SK-N-SH (cell line): ENCODE data around the gene CNTFR. TPM values are rescaled to one million over a fixed set of nuclear protein-coding genes. Genes with fewer than 3 reads are reported as not detected.

Source experiments
- CTCF ChIA-PET: fragments of 300-600, 350-600 bp; formaldehyde crosslinking; extraction: SDS; loops from one replicate; lab custom pipeline; 2021; lab: Yijun Ruan, JAX
- POLR2A ChIA-PET: fragments of 350-600 bp; sonication (Branson Sonifier 250); formaldehyde crosslinking; extraction: SDS; loops from one replicate; lab custom pipeline; 2020; ENCODE audit warnings: antibody characterized with exemption, inconsistent platforms; lab: Yijun Ruan, JAX
- DNase-seq: peaks from one replicate; pipeline ENCODE4 v3.0.0; 2012
- H2AFZ ChIP-seq: fragments of 200-600 bp; sonication (generic); 2 replicates; pipeline ENCODE4 v1.8.1; 2016; ENCODE audit warnings: antibody characterized with exemption, mild to moderate bottlenecking, low read depth
- H3F3A ChIP-seq: fragments of 200-600 bp; sonication (generic); replicated peaks from 2 replicates; pipeline ENCODE3; 2016; ENCODE audit warnings: antibody characterized with exemption, mild to moderate bottlenecking; ENCODE audit not compliant: insufficient read depth
- H3K27ac ChIP-seq, 2 experiments: fragments of 200-500 bp in 1 of 2; fragments of 200-600 bp in 1 of 2; sonication (Bioruptor generic) in 1 of 2; sonication (generic), shearing (Covaris generic) in 1 of 2; 2 replicates each; pipeline versions ENCODE4 v1.5.1 to v1.6.1; 2014 to 2016; ENCODE audit warnings: low read depth in 2 of 2, inconsistent platforms in 1 of 2, low read length in 1 of 2, mild to moderate bottlenecking in 1 of 2, mixed read lengths in 1 of 2
- H3K27me3 ChIP-seq: fragments of 200-600 bp; sonication (generic), shearing (Covaris generic); 2 replicates; pipeline ENCODE4 v1.6.1; 2016; ENCODE audit warnings: mixed run types; ENCODE audit not compliant: insufficient read depth
- H3K36me3 ChIP-seq, 2 experiments: fragments of 200-500 bp in 1 of 2; fragments of 200-600 bp in 1 of 2; sonication (Bioruptor generic) in 1 of 2; sonication (generic) in 1 of 2; replicated peaks in 1 of 2; 2 replicates each; pipeline versions ENCODE3 to v1.5.1; 2014 to 2016; ENCODE audit warnings: low read length in 1 of 2, mild to moderate bottlenecking in 1 of 2; ENCODE audit not compliant: insufficient read depth in 2 of 2, control insufficient read depth in 1 of 2
- H3K4me1 ChIP-seq, 2 experiments: fragments of 200-500 bp in 1 of 2; fragments of 200-600 bp in 1 of 2; sonication (Bioruptor generic) in 1 of 2; sonication (generic), shearing (Covaris generic) in 1 of 2; 2 replicates each; pipeline versions ENCODE4 v1.5.1 to v1.6.1; 2014 to 2016; ENCODE audit warnings: low read depth in 1 of 2, low read length in 1 of 2, mixed run types in 1 of 2; ENCODE audit not compliant: insufficient read depth in 2 of 2, control insufficient read depth in 1 of 2
- H3K4me2 ChIP-seq: fragments of 200-600 bp; sonication (generic), shearing (Covaris generic); 2 replicates; pipeline ENCODE4 v1.6.1; 2017; ENCODE audit warnings: mixed run types
- H3K4me3 ChIP-seq, 2 experiments: fragments of 200-500 bp in 1 of 2; fragments of 200-600 bp in 1 of 2; sonication (Bioruptor generic) in 1 of 2; sonication (generic), shearing (Covaris generic) in 1 of 2; 2 replicates each; pipeline versions ENCODE4 v1.5.1 to v1.8.1; 2014 to 2016; ENCODE audit warnings: low read depth in 2 of 2, inconsistent platforms in 1 of 2, low read length in 1 of 2, mild to moderate bottlenecking in 1 of 2, mixed read lengths in 1 of 2, moderate library complexity in 1 of 2
- H3K79me2 ChIP-seq: fragments of 200-600 bp; sonication (generic); 2 replicates; pipeline ENCODE4 v1.8.1; 2017; ENCODE audit warnings: mild to moderate bottlenecking; ENCODE audit not compliant: insufficient read depth
- H3K9ac ChIP-seq: fragments of 200-600 bp; sonication (generic); 2 replicates; pipeline ENCODE4 v1.6.1; 2017; ENCODE audit warnings: mixed run types
- H3K9me2 ChIP-seq: fragments of 200-600 bp; sonication (generic); 2 replicates; pipeline ENCODE4 v1.6.1; 2017; ENCODE audit warnings: mixed run types
- H3K9me3 ChIP-seq: fragments of 200-600 bp; sonication (generic); 2 replicates; pipeline ENCODE4 v1.6.1; 2017; ENCODE audit warnings: mixed run types, mild to moderate bottlenecking, moderate library complexity
- H4K20me1 ChIP-seq: fragments of 200-600 bp; sonication (generic); 2 replicates; pipeline ENCODE4 v1.6.1; 2017; ENCODE audit warnings: mild to moderate bottlenecking, mixed run types; ENCODE audit not compliant: insufficient read depth
- CHD2 ChIP-seq: fragments of 150-350 bp; IDR thresholded peaks from 2 replicates; pipeline ENCODE4 v1.6.1; 2018; ENCODE audit warnings: low read length; ENCODE audit not compliant: partially characterized antibody
- EZH2phosphoT487 ChIP-seq: fragments of 200-600 bp; sonication (generic); IDR thresholded peaks from 2 replicates; pipeline ENCODE4 v1.6.1; 2017; ENCODE audit warnings: low read depth, mixed run types, mild to moderate bottlenecking, antibody characterized with exemption, moderate library complexity, borderline replicate concordance
- FOSL2 ChIP-seq: IDR thresholded peaks from 2 replicates; pipeline ENCODE4 v1.4.0; 2012; ENCODE audit warnings: low read depth, mild to moderate bottlenecking, moderate library complexity, borderline replicate concordance
- FOXJ3 ChIP-seq: sonication (generic); formaldehyde crosslinking; IDR thresholded peaks from 2 replicates; pipeline ENCODE4 v1.5.1; 2020; ENCODE audit warnings: mild to moderate bottlenecking, missing genetic modification reagents
- GABPA ChIP-seq: IDR thresholded peaks from 2 replicates; pipeline ENCODE4 v1.4.0; 2012; ENCODE audit warnings: low read depth, mild to moderate bottlenecking
- JUND ChIP-seq: IDR thresholded peaks from 2 replicates; pipeline ENCODE4 v1.4.0; 2012
- NRF1 ChIP-seq: IDR thresholded peaks from 2 replicates; pipeline ENCODE4 v1.6.1; 2012; ENCODE audit warnings: low read depth, mild to moderate bottlenecking, low read length
- RAD21 ChIP-seq: IDR thresholded peaks from 2 replicates; pipeline ENCODE4 v1.6.1; 2012; ENCODE audit warnings: mild to moderate bottlenecking, low read length
- RCOR1 ChIP-seq: fragments of 150-350 bp; IDR thresholded peaks from 2 replicates; pipeline ENCODE4 v1.6.1; 2017; ENCODE audit warnings: antibody characterized with exemption, low read length
- RFX5 ChIP-seq: IDR thresholded peaks from 2 replicates; pipeline ENCODE4 v1.6.1; 2012; ENCODE audit warnings: mild to moderate bottlenecking, improper control_type of control experiment, low read length
- YY1 ChIP-seq: IDR thresholded peaks from 2 replicates; pipeline ENCODE4 v1.4.0; 2012; ENCODE audit warnings: low read depth, mild to moderate bottlenecking
- WGBS: methylation state at CpG from one replicate; pipeline ENCODE4 v1.1.6; 2017; ENCODE audit warnings: low lambda C conversion rate; 5-methylcytosine and 5-hydroxymethylcytosine counted together
- polyA plus RNA-seq, 3 experiments: library from polyadenylated mRNA; depleted of rRNA; stranded (reverse); fragments of >200 nt; gene quantifications; 2 replicates each; pipeline ENCODE4 v1.2.3, GENCODE V29; 2012
- TF ChIP-seq, protein P1 (sequence below): IDR thresholded peaks from 2 replicates; pipeline ENCODE4; 2012
- TF ChIP-seq, protein P2 (sequence below): fragments of 150-350 bp; IDR thresholded peaks from 2 replicates; pipeline ENCODE4 v1.6.1; 2017; ENCODE audit warnings: antibody characterized with exemption, low read length, low read depth, borderline replicate concordance
- TF ChIP-seq, protein P3 (sequence below): IDR thresholded peaks from 2 replicates; pipeline ENCODE4 v1.6.1; 2012; ENCODE audit warnings: mild to moderate bottlenecking, low read depth, low read length, moderate library complexity
- TF ChIP-seq, protein P4 (sequence below): fragments of 200-600 bp; sonication (generic); IDR thresholded peaks from 2 replicates; pipeline ENCODE4 v1.6.1; 2017; ENCODE audit warnings: antibody characterized with exemption, mild to moderate bottlenecking, moderate library complexity
- TF ChIP-seq, protein P5 (sequence below): IDR thresholded peaks from 2 replicates; pipeline ENCODE4 v1.4.0; 2012; ENCODE audit warnings: low read depth

CNTFR gene
- polyA plus RNA-seq, 1 of the 3 experiments (the other 2 are of a cell fraction), result 1.8 TPM

DNA sequence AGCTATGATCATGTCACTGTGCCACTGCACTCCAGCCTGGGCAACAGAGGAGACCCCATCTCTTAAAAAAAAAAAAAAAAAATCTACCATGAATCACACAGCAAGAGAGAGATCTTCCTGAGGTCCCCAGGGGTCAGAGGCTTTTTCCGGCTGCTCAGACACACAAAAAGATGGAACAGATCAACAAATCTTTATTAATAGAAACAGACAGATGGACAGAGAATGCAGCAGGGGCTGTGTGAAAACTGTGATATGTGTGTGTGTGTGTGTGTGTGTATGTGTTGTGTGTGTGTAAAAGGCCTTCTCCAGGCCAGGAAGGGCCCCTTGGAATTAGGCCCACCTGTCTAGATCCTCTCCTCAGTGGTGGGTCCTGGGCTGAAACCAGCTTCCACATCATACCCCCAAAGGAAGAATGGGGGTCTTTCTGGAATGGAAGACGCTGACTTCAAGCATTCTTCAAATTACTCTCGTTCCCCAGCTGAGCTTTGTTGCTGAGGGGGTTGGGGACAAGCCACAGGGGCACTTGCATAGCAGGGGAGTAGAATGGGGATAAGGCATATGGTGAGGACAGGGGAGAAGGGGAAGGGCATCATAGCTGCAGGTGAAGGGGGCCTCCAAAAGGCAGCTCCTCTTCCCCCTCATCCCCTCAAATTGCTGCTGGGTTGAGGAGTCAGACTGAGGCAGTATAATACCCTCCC lies 45.2 kb upstream of the CNTFR start:
- H3K27ac ChIP-seq, result no peak overlapping the region
- no peak overlapping the region for H2AFZ ChIP-seq
- H3K36me3 ChIP-seq, result peaks cover 0 to 5% of the 10 kb centered on the region in 2 experiments
- 87% methylated on average over 3 of the region's 3 CpGs for WGBS
- H3K79me2 ChIP-seq, result peaks cover 22% of the 10 kb centered on the region
- peaks cover 4 to 20% of the 10 kb centered on the region in 2 experiments; a peak in 1 of 4 replicates for H3K4me1 ChIP-seq
- no peaks in the 10 kb centered on the region for H3K9me3 ChIP-seq
- no peak overlapping the region for H3K4me2 ChIP-seq
- no peak for DNase-seq
- ChIA-PET POLR2A (no interaction called here), CTCF (interaction anchor here (0.6 to 12.3 kb wide), 39 partner anchors 10 to 509 kb away, joined by 3 to 256 read pairs (median 4); partner anchors contain the start of genes CCL21, CCL27, CNTFR and DCTN3)
- H3K4me3 ChIP-seq, result no peak overlapping the region
- no peaks in the 10 kb centered on the region for H3K9me2 ChIP-seq
- H3K9ac ChIP-seq, result no peak overlapping the region
- peaks cover 3% of the 10 kb centered on the region; the same call in 1 of the 2 replicates for H3K27me3 ChIP-seq
- H4K20me1 ChIP-seq, result 0 out of 2 replicates have a peak, but pooled peaks cover 3% of the 10 kb centered on the region
- TF ChIP-seq GABPA (no peak), RCOR1 (no peak), RFX5 (no peak), EZH2phosphoT487 (no peak), CHD2 (no peak), JUND (no peak), FOXJ3 (no peak), YY1 (no peak), FOSL2 (no peak), NRF1 (no peak), RAD21 (no peak)
- TF ChIP-seq, protein P1, sequence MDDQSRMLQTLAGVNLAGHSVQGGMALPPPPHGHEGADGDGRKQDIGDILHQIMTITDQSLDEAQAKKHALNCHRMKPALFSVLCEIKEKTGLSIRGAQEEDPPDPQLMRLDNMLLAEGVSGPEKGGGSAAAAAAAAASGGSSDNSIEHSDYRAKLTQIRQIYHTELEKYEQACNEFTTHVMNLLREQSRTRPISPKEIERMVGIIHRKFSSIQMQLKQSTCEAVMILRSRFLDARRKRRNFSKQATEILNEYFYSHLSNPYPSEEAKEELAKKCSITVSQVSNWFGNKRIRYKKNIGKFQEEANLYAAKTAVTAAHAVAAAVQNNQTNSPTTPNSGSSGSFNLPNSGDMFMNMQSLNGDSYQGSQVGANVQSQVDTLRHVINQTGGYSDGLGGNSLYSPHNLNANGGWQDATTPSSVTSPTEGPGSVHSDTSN, result no peak
- TF ChIP-seq, protein P2, sequence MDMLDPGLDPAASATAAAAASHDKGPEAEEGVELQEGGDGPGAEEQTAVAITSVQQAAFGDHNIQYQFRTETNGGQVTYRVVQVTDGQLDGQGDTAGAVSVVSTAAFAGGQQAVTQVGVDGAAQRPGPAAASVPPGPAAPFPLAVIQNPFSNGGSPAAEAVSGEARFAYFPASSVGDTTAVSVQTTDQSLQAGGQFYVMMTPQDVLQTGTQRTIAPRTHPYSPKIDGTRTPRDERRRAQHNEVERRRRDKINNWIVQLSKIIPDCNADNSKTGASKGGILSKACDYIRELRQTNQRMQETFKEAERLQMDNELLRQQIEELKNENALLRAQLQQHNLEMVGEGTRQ, result no peak
- TF ChIP-seq, protein P3, sequence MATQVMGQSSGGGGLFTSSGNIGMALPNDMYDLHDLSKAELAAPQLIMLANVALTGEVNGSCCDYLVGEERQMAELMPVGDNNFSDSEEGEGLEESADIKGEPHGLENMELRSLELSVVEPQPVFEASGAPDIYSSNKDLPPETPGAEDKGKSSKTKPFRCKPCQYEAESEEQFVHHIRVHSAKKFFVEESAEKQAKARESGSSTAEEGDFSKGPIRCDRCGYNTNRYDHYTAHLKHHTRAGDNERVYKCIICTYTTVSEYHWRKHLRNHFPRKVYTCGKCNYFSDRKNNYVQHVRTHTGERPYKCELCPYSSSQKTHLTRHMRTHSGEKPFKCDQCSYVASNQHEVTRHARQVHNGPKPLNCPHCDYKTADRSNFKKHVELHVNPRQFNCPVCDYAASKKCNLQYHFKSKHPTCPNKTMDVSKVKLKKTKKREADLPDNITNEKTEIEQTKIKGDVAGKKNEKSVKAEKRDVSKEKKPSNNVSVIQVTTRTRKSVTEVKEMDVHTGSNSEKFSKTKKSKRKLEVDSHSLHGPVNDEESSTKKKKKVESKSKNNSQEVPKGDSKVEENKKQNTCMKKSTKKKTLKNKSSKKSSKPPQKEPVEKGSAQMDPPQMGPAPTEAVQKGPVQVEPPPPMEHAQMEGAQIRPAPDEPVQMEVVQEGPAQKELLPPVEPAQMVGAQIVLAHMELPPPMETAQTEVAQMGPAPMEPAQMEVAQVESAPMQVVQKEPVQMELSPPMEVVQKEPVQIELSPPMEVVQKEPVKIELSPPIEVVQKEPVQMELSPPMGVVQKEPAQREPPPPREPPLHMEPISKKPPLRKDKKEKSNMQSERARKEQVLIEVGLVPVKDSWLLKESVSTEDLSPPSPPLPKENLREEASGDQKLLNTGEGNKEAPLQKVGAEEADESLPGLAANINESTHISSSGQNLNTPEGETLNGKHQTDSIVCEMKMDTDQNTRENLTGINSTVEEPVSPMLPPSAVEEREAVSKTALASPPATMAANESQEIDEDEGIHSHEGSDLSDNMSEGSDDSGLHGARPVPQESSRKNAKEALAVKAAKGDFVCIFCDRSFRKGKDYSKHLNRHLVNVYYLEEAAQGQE, result no peak
- TF ChIP-seq, protein P4, sequence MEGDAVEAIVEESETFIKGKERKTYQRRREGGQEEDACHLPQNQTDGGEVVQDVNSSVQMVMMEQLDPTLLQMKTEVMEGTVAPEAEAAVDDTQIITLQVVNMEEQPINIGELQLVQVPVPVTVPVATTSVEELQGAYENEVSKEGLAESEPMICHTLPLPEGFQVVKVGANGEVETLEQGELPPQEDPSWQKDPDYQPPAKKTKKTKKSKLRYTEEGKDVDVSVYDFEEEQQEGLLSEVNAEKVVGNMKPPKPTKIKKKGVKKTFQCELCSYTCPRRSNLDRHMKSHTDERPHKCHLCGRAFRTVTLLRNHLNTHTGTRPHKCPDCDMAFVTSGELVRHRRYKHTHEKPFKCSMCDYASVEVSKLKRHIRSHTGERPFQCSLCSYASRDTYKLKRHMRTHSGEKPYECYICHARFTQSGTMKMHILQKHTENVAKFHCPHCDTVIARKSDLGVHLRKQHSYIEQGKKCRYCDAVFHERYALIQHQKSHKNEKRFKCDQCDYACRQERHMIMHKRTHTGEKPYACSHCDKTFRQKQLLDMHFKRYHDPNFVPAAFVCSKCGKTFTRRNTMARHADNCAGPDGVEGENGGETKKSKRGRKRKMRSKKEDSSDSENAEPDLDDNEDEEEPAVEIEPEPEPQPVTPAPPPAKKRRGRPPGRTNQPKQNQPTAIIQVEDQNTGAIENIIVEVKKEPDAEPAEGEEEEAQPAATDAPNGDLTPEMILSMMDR, result no peak
- TF ChIP-seq, protein P5, sequence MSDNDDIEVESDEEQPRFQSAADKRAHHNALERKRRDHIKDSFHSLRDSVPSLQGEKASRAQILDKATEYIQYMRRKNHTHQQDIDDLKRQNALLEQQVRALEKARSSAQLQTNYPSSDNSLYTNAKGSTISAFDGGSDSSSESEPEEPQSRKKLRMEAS, result no peak
- no peaks in the 10 kb centered on the region for H3F3A ChIP-seq
